Stimulated activated CD8-positive, alpha-beta memory T cell treated with anti-CD3 and anti-CD28 coated beads, Interleukin-15, amount 100 ng/mL, for 4 hours (primary cell): ENCODE data around the gene MYBPC2.
A peak's percentile ranks its signal among the peaks of the same experiment; 100 is the strongest.
"Not testable (repeated sequence)": the region's sequence is repeated elsewhere in the genome, so short reads cannot be mapped to it uniquely, and the experiment has no call there.

ENCODE experiments used
- DNase-seq, 2 donors: peaks; one replicate each; pipeline ENCODE4 v3.0.0-alpha.2; 2020; ENCODE audit warnings: low read depth in 2 of 2

MYBPC2 gene

GRCh38 chr19:50458396-50459066 lies 25.8 kb downstream of the MYBPC2 start:
- DNase-seq, result no peak

GRCh38 chr19:50459067-50459456 lies 26.4 kb downstream of the MYBPC2 start:
- no peak for DNase-seq

GRCh38 chr19:50459638-50460037 lies 26.9 kb downstream of the MYBPC2 start:
- no peak for DNase-seq

GRCh38 chr19:50460161-50460765 lies 27.6 kb downstream of the MYBPC2 start:
- DNase-seq, result no peak

GRCh38 chr19:50461066-50461875 lies 28.6 kb downstream of the MYBPC2 start:
- DNase-seq, result peak in 1 of 2 donors; percentile 15

- DNase-seq, result no peak
Measured at GRCh38 chr19:50462970-50463369, 30.3 kb downstream of the MYBPC2 start.

GRCh38 chr19:50464348-50464747 lies 31.7 kb downstream of the MYBPC2 start:
- no peak for DNase-seq

- no peak for DNase-seq
Measured at GRCh38 chr19:50465000-50465399, 32.3 kb downstream of the MYBPC2 start.

- DNase-seq, result no peak
Measured at GRCh38 chr19:50465986-50466705, 33.5 kb downstream of the MYBPC2 start.

- no peak for DNase-seq
Measured at GRCh38 chr19:50466706-50467039, 34.0 kb downstream of the MYBPC2 start.

GRCh38 chr19:50467566-50467965 lies 34.9 kb downstream of the MYBPC2 start:
- no peak for DNase-seq

- DNase-seq, result no peak
Measured at GRCh38 chr19:50468818-50469217, 36.1 kb downstream of the MYBPC2 start.

- not testable (repeated sequence) for DNase-seq
Measured at GRCh38 chr19:50473336-50473735, 40.6 kb downstream of the MYBPC2 start.

- no peak for DNase-seq
Measured at GRCh38 chr19:50475101-50475568, 42.4 kb downstream of the MYBPC2 start.

- no peak for DNase-seq
Measured at GRCh38 chr19:50475736-50476223, 43.1 kb downstream of the MYBPC2 start.

- peak; percentile 85 to 88 for DNase-seq
Measured at GRCh38 chr19:50476224-50476906, 43.7 kb downstream of the MYBPC2 start, which contains the start of the genes EMC10 and GARIN5A. Gene EMC10, plus strand, starts transcription at chr19:50476507. Its CDS starts 38 bp downstream, at chr19:50476545. Gene GARIN5A, minus strand, starts transcription at chr19:50476848. Its CDS starts 460 bp downstream, at chr19:50476388.

- no peak for DNase-seq
Measured at GRCh38 chr19:50476907-50477238, 44.2 kb downstream of the MYBPC2 start.

GRCh38 chr19:50477751-50478515 lies 45.2 kb downstream of the MYBPC2 start:
- DNase-seq, result no peak

- DNase-seq, result no peak
Measured at GRCh38 chr19:50478901-50479715, 46.4 kb downstream of the MYBPC2 start.
